Measurements from ENCODE around the gene ELAC1. TPM values are rescaled to one million over a fixed set of nuclear protein-coding genes. Genes with fewer than 3 reads are reported as not detected.

Gene ELAC1
- polyA plus RNA-seq (5.9 to 8.3 TPM (median 6.1 TPM) in 3 replicates), polyA minus RNA-seq (0.30 to 5.7 TPM (median 3.6 TPM) in 3 replicates)
- 4.0 TPM for polyA plus RNA-seq (2011; ENCODE audit: low read depth)
- 5.1 and 6.9 TPM in 2 replicates for polyA plus RNA-seq (2011; cell fraction: cytosol; rRNA removed)
- polyA plus RNA-seq (2011; cell fraction: nucleus; rRNA removed), result 5.0 and 5.3 TPM in 2 replicates
- polyA plus RNA-seq (2012; ENCODE audit: low replicate concordance), result 3.5 and 7.1 TPM in 2 replicates
- 2.3 TPM for polyA minus RNA-seq (2011; cell fraction: cytosol; rRNA and poly(A)+ RNA removed)
- polyA minus RNA-seq (2011; cell fraction: nucleus; rRNA and poly(A)+ RNA removed), result 3.3 and 3.6 TPM in 2 replicates

- Histone ChIP-seq H2AFZ (ENCODE audit: control insufficient read depth, low read length) (peak within 1 kb of the TSS; percentile 98), H3K36me3 (ENCODE audit: control insufficient read depth in 2 of 2, extremely low read depth in 1 of 2, insufficient read depth in 2 of 2, low read length in 2 of 2) (no peaks in the 10 kb centered on the region), H3K9ac (ENCODE audit: control insufficient read depth, extremely low read depth, insufficient read depth, low read length) (peak within 1 kb of the TSS; percentile 86), H3K9me3 (ENCODE audit: control insufficient read depth, low read depth, low read length) (no peaks in the 10 kb centered on the region), H3K9me1 (ENCODE audit: control insufficient read depth, extremely low read depth, insufficient read depth, low read length) (no peaks in the 10 kb centered on the region), H3K79me2 (ENCODE audit: control insufficient read depth, insufficient read depth, low read length) (peaks cover 11% of the 10 kb centered on the region), H3K4me1 (ENCODE audit: control insufficient read depth, extremely low read depth, insufficient read depth, low read length) (peaks cover 17% of the 10 kb centered on the region), H3K4me3 (ENCODE audit: control insufficient read depth in 2 of 3, extremely low read depth in 1 of 3, insufficient read depth in 2 of 3, low read depth in 1 of 3, low read length in 3 of 3) (peak within 1 kb of the TSS; percentile 50 to 75 (median 69)), H3K27me3 (ENCODE audit: control insufficient read depth, extremely low read depth, insufficient read depth, low read length) (no peaks in the 10 kb centered on the region), H4K20me1 (ENCODE audit: control insufficient read depth, extremely low read depth, insufficient read depth, low read length) (no peaks in the 10 kb centered on the region), H3K27ac (ENCODE audit: control insufficient read depth, insufficient read depth, low read length) (peak within 1 kb of the TSS; percentile 78), H3K4me2 (ENCODE audit: control insufficient read depth, extremely low read depth, insufficient read depth, low read depth, low read length) (peak within 1 kb of the TSS; percentile 90)
- FAIRE-seq, result peak; percentile 32
- dilution Hi-C loops (cut with MboI; ENCODE audit: extremely low pct_ligation_motif_present, low sequenced_read_pairs), result no loop called here
- no peak for DNase-seq (ENCODE audit: low read depth, low spot score)
- no peak for TF ChIP-seq CTCF (optimal IDR thresholded peaks at IDR 0.05 in 1 of 3, IDR thresholded peaks at IDR 0.05 in 1 of 3, conservative IDR thresholded peaks at IDR 0.05 in 1 of 3; ENCODE audit: extremely low read depth in 1 of 3, insufficient read depth in 2 of 3, low read length in 3 of 3)
These were observed at the start of gene ELAC1 for GRCh38 chr18:50967714-50968661. TSS of gene ELAC1 (plus strand) at chr18:50968040. CDS start at chr18:50974405, 6,365 bp downstream.

GRCh38 chr18:50918153-50918552 is 49.7 kb upstream of the ELAC1 start:
- H3K4me3 ChIP-seq (ENCODE audit: control insufficient read depth in 2 of 3, extremely low read depth in 1 of 3, insufficient read depth in 2 of 3, low read depth in 1 of 3, low read length in 3 of 3), result no peak overlapping the region
- no peak overlapping the region for H3K27ac ChIP-seq (ENCODE audit: control insufficient read depth, insufficient read depth, low read length)
- H3K9me3 ChIP-seq (ENCODE audit: control insufficient read depth, low read depth, low read length), result no peaks in the 10 kb centered on the region
- H3K27me3 ChIP-seq (ENCODE audit: control insufficient read depth, extremely low read depth, insufficient read depth, low read length), result no peaks in the 10 kb centered on the region
- H2AFZ ChIP-seq (ENCODE audit: control insufficient read depth, low read length), result no peak overlapping the region
- dilution Hi-C loops (cut with MboI; ENCODE audit: extremely low pct_ligation_motif_present, low sequenced_read_pairs), result no loop called here
- FAIRE-seq (no peak), DNase-seq (ENCODE audit: low read depth, low spot score) (no peak)
- H3K36me3 ChIP-seq (ENCODE audit: control insufficient read depth in 2 of 2, extremely low read depth in 1 of 2, insufficient read depth in 2 of 2, low read length in 2 of 2), result peaks cover 3% of the 10 kb centered on the region in 2 experiments
- no peak for TF ChIP-seq CTCF (optimal IDR thresholded peaks at IDR 0.05 in 1 of 3, IDR thresholded peaks at IDR 0.05 in 1 of 3, conservative IDR thresholded peaks at IDR 0.05 in 1 of 3; ENCODE audit: extremely low read depth in 1 of 3, insufficient read depth in 2 of 3, low read length in 3 of 3)
- H3K4me2 ChIP-seq (ENCODE audit: control insufficient read depth, extremely low read depth, insufficient read depth, low read depth, low read length), result no peak overlapping the region
- H3K9ac ChIP-seq (ENCODE audit: control insufficient read depth, extremely low read depth, insufficient read depth, low read length), result no peak overlapping the region
- no peaks in the 10 kb centered on the region for H3K79me2 ChIP-seq (ENCODE audit: control insufficient read depth, insufficient read depth, low read length)
- H3K4me1 ChIP-seq (ENCODE audit: control insufficient read depth, extremely low read depth, insufficient read depth, low read length), result no peaks in the 10 kb centered on the region
- no peaks in the 10 kb centered on the region for H4K20me1 ChIP-seq (ENCODE audit: control insufficient read depth, extremely low read depth, insufficient read depth, low read length)
- H3K9me1 ChIP-seq (ENCODE audit: control insufficient read depth, extremely low read depth, insufficient read depth, low read length), result no peaks in the 10 kb centered on the region
